ENCODE results near the gene MAP3K7. TPM values are rescaled to one million over a fixed set of nuclear protein-coding genes. Genes with fewer than 3 reads are reported as not detected.

Gene MAP3K7
- polyA plus RNA-seq, 1 donor (not counting 4 experiments of a cell fraction or from before 2014, with no cell fraction given): 43.5 TPM

- no peaks in the 10 kb centered on the region for H3K36me3 ChIP-seq (ENCODE audit: control insufficient read depth in 2 of 2, extremely low read depth in 1 of 2, insufficient read depth in 2 of 2, low read length in 2 of 2)
- no peak overlapping the region for H3K4me3 ChIP-seq (ENCODE audit: control insufficient read depth in 2 of 3, extremely low read depth in 1 of 3, insufficient read depth in 2 of 3, low read depth in 1 of 3, low read length in 3 of 3)
- no peaks in the 10 kb centered on the region for H3K9me3 ChIP-seq (ENCODE audit: control insufficient read depth, low read depth, low read length)
- H3K27ac ChIP-seq (ENCODE audit: control insufficient read depth, insufficient read depth, low read length): no peak overlapping the region
- H3K4me1 ChIP-seq (ENCODE audit: control insufficient read depth, extremely low read depth, insufficient read depth, low read length): peaks cover 9% of the 10 kb centered on the region
- H3K9ac ChIP-seq (ENCODE audit: control insufficient read depth, extremely low read depth, insufficient read depth, low read length): no peak overlapping the region
- TF ChIP-seq EZH2 (IDR thresholded peaks at IDR 0.05; ENCODE audit: low read length): no peak
- no peak for TF ChIP-seq CTCF (optimal IDR thresholded peaks at IDR 0.05 in 1 of 3, IDR thresholded peaks at IDR 0.05 in 1 of 3, conservative IDR thresholded peaks at IDR 0.05 in 1 of 3; ENCODE audit: extremely low read depth in 1 of 3, insufficient read depth in 2 of 3, low read length in 3 of 3)
- no peak overlapping the region for H2AFZ ChIP-seq (ENCODE audit: control insufficient read depth, low read length)
- H3K4me2 ChIP-seq (ENCODE audit: control insufficient read depth, extremely low read depth, insufficient read depth, low read depth, low read length): no peak overlapping the region
- DNase-seq (ENCODE audit: low read depth, low spot score) (no peak), FAIRE-seq (no peak)
- no peaks in the 10 kb centered on the region for H4K20me1 ChIP-seq (ENCODE audit: control insufficient read depth, extremely low read depth, insufficient read depth, low read length)
- H3K27me3 ChIP-seq (ENCODE audit: control insufficient read depth, extremely low read depth, insufficient read depth, low read length): no peaks in the 10 kb centered on the region
- H3K79me2 ChIP-seq (ENCODE audit: control insufficient read depth, insufficient read depth, low read length): no peaks in the 10 kb centered on the region
- no peaks in the 10 kb centered on the region for H3K9me1 ChIP-seq (ENCODE audit: control insufficient read depth, extremely low read depth, insufficient read depth, low read length)
- dilution Hi-C loops (cut with MboI; ENCODE audit: extremely low pct_ligation_motif_present, low sequenced_read_pairs): no loop called here
Measured at GRCh38 chr6:90469906-90470305, 117.0 kb downstream of the MAP3K7 start.

GRCh38 chr6:90468859-90469258, 118.0 kb downstream of the MAP3K7 start:
- no peak overlapping the region for H3K9ac ChIP-seq (ENCODE audit: control insufficient read depth, extremely low read depth, insufficient read depth, low read length)
- H3K4me3 ChIP-seq (ENCODE audit: control insufficient read depth in 2 of 3, extremely low read depth in 1 of 3, insufficient read depth in 2 of 3, low read depth in 1 of 3, low read length in 3 of 3): no peak overlapping the region
- TF ChIP-seq CTCF (optimal IDR thresholded peaks at IDR 0.05 in 1 of 3, IDR thresholded peaks at IDR 0.05 in 1 of 3, conservative IDR thresholded peaks at IDR 0.05 in 1 of 3; ENCODE audit: extremely low read depth in 1 of 3, insufficient read depth in 2 of 3, low read length in 3 of 3) (no peak), EZH2 (IDR thresholded peaks at IDR 0.05; ENCODE audit: low read length) (no peak)
- no peaks in the 10 kb centered on the region for H3K36me3 ChIP-seq (ENCODE audit: control insufficient read depth in 2 of 2, extremely low read depth in 1 of 2, insufficient read depth in 2 of 2, low read length in 2 of 2)
- H3K9me3 ChIP-seq (ENCODE audit: control insufficient read depth, low read depth, low read length): no peaks in the 10 kb centered on the region
- H4K20me1 ChIP-seq (ENCODE audit: control insufficient read depth, extremely low read depth, insufficient read depth, low read length): no peaks in the 10 kb centered on the region
- H3K27ac ChIP-seq (ENCODE audit: control insufficient read depth, insufficient read depth, low read length): no peak overlapping the region
- H2AFZ ChIP-seq (ENCODE audit: control insufficient read depth, low read length): no peak overlapping the region
- dilution Hi-C loops (cut with MboI; ENCODE audit: extremely low pct_ligation_motif_present, low sequenced_read_pairs): no loop called here
- H3K4me2 ChIP-seq (ENCODE audit: control insufficient read depth, extremely low read depth, insufficient read depth, low read depth, low read length): no peak overlapping the region
- no peaks in the 10 kb centered on the region for H3K9me1 ChIP-seq (ENCODE audit: control insufficient read depth, extremely low read depth, insufficient read depth, low read length)
- no peaks in the 10 kb centered on the region for H3K79me2 ChIP-seq (ENCODE audit: control insufficient read depth, insufficient read depth, low read length)
- H3K4me1 ChIP-seq (ENCODE audit: control insufficient read depth, extremely low read depth, insufficient read depth, low read length): peaks cover 9% of the 10 kb centered on the region
- peak; percentile 39 for FAIRE-seq
- no peaks in the 10 kb centered on the region for H3K27me3 ChIP-seq (ENCODE audit: control insufficient read depth, extremely low read depth, insufficient read depth, low read length)
- DNase-seq (ENCODE audit: low read depth, low spot score): no peak

Data from keratinocyte (primary cell).